IPS-NIHi11 (cell line): ENCODE data around the gene CORO2B.

Source experiments
- DNase-seq: peaks from one replicate; pipeline ENCODE4 v3.0.0; 2012; ENCODE audit warnings: mixed read lengths, low spot score

CORO2B gene

GRCh38 chr15:68608206-68608843, 29.5 kb downstream of the CORO2B start:
- DNase-seq: peak; percentile 62

- DNase-seq: no peak
Measured at GRCh38 chr15:68608844-68609232, 30.0 kb downstream of the CORO2B start.

- no peak for DNase-seq
Measured at GRCh38 chr15:68609629-68610028, 30.8 kb downstream of the CORO2B start.

- DNase-seq: no peak
Measured at GRCh38 chr15:68610825-68611224, 32.0 kb downstream of the CORO2B start.

- DNase-seq: no peak
Measured at GRCh38 chr15:68612503-68612902, 33.7 kb downstream of the CORO2B start.

- peak; percentile 56 for DNase-seq
Measured at GRCh38 chr15:68612979-68613740, 34.4 kb downstream of the CORO2B start.

- DNase-seq: peak; percentile 81
Measured at GRCh38 chr15:68614286-68615035, 35.7 kb downstream of the CORO2B start.

GRCh38 chr15:68615301-68615700, 36.5 kb downstream of the CORO2B start:
- no peak for DNase-seq

GRCh38 chr15:68615811-68616210, 37.0 kb downstream of the CORO2B start:
- no peak for DNase-seq

GRCh38 chr15:68616397-68616796, 37.6 kb downstream of the CORO2B start:
- no peak for DNase-seq

- DNase-seq: no peak
Measured at GRCh38 chr15:68617001-68617400, 38.2 kb downstream of the CORO2B start.

GRCh38 chr15:68617777-68618176, 39.0 kb downstream of the CORO2B start:
- no peak for DNase-seq

- DNase-seq: no peak
Measured at GRCh38 chr15:68618394-68618793, 39.6 kb downstream of the CORO2B start.

- no peak for DNase-seq
Measured at GRCh38 chr15:68618908-68619698, 40.3 kb downstream of the CORO2B start.

- no peak for DNase-seq
Measured at GRCh38 chr15:68620721-68621527, 42.1 kb downstream of the CORO2B start.

GRCh38 chr15:68621535-68621934, 42.7 kb downstream of the CORO2B start:
- no peak for DNase-seq

- no peak for DNase-seq
Measured at GRCh38 chr15:68623301-68623892, 44.6 kb downstream of the CORO2B start.

- DNase-seq: no peak
Measured at GRCh38 chr15:68625853-68626252, 47.1 kb downstream of the CORO2B start.

- DNase-seq: no peak
Measured at GRCh38 chr15:68626283-68626682, 47.5 kb downstream of the CORO2B start.

- DNase-seq: no peak
Measured at GRCh38 chr15:68626739-68627138, 47.9 kb downstream of the CORO2B start.

- no peak for DNase-seq
Measured at GRCh38 chr15:68627476-68627875, 48.7 kb downstream of the CORO2B start.
